GM18951 (cell line): ENCODE data around the gene RAF1.

Source experiments
- POLR2A ChIP-seq: IDR thresholded peaks from 4 replicates; pipeline ENCODE4 v1.6.1; 2011; ENCODE audit warnings: mild to moderate bottlenecking; ENCODE audit not compliant: insufficient read length, insufficient read depth; ENCODE audit errors: extremely low read depth
- in situ Hi-C: fragments of 300-500 bp; cut with MboI; formaldehyde crosslinking; loops from one replicate; pipeline ENCODE4 v1.12.0; 2022; ENCODE audit warnings: low sequenced_read_pairs, mixed read lengths, inconsistent platforms; ENCODE audit not compliant: unreplicated experiment

Gene RAF1

DNA sequence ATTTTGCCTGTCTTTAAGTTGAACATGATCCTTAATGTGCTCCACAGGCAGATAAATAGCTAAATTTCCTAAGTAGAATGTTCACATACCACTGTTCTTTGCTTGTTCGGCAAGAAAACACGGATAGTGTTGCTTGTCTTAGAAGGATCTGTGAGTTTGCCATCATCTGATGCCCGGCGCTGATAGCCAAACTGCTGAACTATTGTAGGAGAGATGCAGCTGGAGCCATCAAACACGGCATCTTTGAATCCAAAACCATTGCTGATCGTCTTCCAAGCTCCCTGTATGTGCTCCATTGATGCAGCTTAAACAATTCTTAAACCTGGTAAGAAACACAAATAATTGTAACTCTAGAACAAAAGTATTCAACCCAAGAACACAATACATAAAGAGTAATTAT, 45.5 kb downstream of the RAF1 start:
- in situ Hi-C loops = no loop called here
- no peak for TF ChIP-seq POLR2A

GRCh38 chr3:12615266-12615665, 48.7 kb downstream of the RAF1 start:
- no peak for TF ChIP-seq POLR2A
- in situ Hi-C loops = no loop called here

- in situ Hi-C loops = no loop called here
- TF ChIP-seq POLR2A = no peak
Measured at GRCh38 chr3:12613250-12613649, 50.7 kb downstream of the RAF1 start.

- TF ChIP-seq POLR2A = no peak
- in situ Hi-C loops = no loop called here
Measured at GRCh38 chr3:12612514-12613226, 51.2 kb downstream of the RAF1 start.

GRCh38 chr3:12611117-12611516, 52.8 kb downstream of the RAF1 start:
- in situ Hi-C loops = no loop called here
- TF ChIP-seq POLR2A = no peak

GRCh38 chr3:12608376-12608775, 55.5 kb downstream of the RAF1 start:
- no peak for TF ChIP-seq POLR2A
- in situ Hi-C loops = no loop called here

GRCh38 chr3:12603969-12604368, 59.9 kb downstream of the RAF1 start:
- in situ Hi-C loops = no loop called here
- no peak for TF ChIP-seq POLR2A

DNA sequence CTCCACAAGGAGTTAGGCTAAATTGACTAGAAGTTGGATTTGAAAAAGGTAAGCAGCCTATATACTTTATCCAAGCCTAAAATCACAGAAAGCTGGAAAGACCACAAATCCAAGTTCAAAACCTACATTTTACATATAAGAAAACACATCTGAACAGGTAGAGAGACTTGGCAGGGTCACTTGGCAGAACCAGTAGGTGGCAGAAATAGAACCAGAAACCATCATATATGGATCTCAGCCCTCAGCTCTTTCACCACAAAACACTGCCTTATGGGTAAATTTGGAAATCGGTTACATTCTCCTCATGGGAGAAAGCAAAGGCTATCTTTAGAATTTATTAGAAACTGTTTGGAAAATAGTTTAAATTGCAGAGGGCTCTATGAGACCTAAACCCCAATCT, 62.8 kb downstream of the RAF1 start:
- TF ChIP-seq POLR2A = no peak
- in situ Hi-C loops = no loop called here

GRCh38 chr3:12598890-12599289, 65.0 kb downstream of the RAF1 start:
- in situ Hi-C loops = no loop called here
- TF ChIP-seq POLR2A = no peak

DNA sequence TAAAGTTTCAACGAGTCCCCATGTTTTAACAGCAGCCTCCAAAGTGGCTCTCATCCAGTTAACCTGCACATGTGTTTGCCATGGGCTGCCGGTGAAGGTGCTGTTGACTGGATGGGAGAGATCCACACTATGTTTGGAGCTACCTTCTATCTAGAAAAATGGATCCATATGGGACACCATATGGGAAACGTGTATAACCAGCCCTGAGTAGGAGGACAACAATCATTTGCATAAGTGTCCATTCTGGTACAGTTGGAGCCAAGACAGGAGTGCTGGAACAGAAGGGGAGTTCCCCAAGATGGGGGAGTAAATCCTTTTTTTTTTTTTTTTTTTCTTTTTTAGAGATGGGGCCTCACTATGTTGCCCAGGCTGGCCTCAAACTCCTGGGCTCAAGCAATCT, 70.4 kb downstream of the RAF1 start:
- no peak for TF ChIP-seq POLR2A
- in situ Hi-C loops = no loop called here

DNA sequence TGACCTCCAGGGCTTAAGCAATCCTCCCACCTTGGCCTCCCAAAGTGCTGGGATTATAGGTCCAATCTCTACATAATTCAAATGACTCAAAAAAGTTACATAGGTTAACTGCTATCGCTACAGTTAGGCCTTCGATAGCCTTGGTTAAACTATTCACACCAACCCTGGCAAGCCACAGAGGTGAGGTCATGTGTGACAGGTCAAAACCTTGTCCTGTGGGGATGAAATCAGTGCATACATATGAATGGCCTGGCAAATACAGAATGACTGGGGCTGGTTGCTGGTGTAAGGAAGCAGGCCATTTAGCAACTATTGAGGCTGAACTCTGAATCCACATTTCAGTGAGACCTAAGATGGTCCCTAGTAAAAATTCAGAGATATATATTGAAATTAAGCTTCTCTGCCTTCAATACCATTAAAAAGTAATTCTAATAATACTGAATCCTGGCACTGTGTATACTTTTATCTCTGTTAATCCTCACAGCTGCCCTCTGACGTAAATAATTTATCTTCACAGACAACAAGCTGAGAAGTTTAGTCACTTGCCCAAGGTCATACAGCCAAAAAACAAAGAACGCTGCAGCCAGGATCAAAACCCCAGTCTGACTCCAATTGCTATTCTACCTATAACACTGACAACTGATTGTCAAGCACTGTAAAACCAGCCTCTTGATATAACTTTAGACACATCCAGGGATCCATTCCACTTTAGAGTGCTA, 71.8 kb downstream of the RAF1 start:
- TF ChIP-seq POLR2A = no peak
- in situ Hi-C loops = no loop called here

DNA sequence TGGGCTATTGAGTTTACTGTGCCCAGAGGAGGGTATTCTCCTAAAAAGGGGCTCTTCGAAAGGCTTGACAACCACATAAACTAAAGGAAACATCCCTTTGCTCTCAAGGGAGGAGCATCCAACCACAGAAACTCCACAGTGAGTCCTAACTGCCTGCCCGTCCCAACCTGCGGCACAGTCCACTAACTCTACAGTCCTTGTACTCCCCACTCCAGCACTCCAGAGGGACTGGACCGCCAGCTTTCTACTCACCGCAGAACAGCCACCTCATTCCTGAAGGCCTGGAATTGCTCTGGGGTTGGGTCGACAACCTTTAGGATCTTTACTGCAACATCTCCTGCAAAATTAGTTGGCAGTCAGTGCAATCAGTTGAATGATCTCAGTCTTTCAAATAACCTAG, 72.5 kb downstream of the RAF1 start:
- in situ Hi-C loops = no loop called here
- no peak for TF ChIP-seq POLR2A

DNA sequence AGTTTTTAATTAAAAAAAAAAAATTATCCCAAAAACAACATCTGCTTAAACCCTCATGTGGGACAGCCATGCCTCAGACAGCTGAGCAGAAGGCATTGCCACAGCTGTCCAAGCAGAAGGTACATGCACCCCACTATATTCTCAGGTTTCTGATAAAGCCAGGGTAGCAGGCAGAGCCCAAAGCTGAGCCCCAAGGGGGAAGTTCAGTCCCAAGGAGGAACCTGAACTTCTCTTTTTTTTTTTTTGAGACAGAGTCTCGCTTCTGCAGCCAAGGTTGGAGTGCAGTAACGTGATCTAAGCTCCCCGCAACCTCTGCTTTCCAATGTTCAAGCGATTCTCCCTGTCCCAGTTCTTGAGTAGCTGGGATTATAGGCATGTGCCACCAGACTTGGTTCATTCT, 73.8 kb downstream of the RAF1 start:
- in situ Hi-C loops = no loop called here
- TF ChIP-seq POLR2A = no peak
